GM21515 (cell line): ENCODE data around the gene PANK2.

Experiments used
- ATAC-seq: cut with Tn5 transposase; IDR thresholded peaks from one replicate; pipeline ENCODE4 v1.9.1; 2021; ENCODE audit not compliant: unreplicated experiment

PANK2 gene

DNA sequence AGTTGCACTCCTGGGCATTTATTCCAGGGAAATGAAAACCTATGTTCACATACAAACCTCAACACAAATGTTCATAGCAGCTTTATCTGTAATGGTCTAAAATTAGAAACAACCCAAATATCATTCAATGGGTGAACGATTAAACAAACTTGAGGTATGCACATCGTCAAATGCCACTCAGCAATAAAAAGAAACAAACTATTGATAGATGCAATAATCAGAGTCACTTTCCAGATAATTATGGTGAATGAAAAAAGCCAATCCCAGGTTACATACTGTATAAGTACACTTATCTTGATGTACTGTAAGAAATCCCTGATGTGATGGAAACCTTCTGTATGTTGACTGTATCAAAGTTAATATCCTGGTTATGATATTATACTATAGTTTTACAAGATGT, 87.3 kb downstream of the PANK2 start:
- no peak for ATAC-seq
